Measurements from ENCODE around the gene TECTB.

TECTB gene

DNA sequence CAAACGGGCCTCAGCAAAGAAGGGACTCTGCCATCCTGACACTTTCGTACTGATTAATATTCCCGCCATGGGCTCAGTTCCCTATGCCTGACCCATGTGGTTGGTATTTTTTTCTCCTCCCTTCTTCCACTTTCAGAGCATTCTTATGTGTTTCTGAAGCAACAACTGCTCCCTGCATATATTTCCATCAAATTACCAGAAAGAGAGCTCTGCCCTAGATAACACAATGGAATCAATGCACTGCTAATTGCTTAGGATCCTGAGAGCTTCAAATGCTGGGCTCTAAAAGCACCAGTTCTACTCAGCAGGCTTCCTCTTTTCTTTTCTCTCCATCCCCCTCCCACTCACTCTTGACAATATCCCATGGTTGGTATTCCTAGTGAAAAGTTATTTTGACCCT lies 5.3 kb downstream of the TECTB start:
- ChIA-PET POLR2A (ENCODE audit: low non-redundant PET) (no interaction called here), CTCF (no interaction called here)
- H3K27ac ChIP-seq: no peak overlapping the region
- no peak for TF ChIP-seq CTCF (conservative IDR thresholded peaks at IDR 0.05; ENCODE audit: low read depth)
- no peak for DNase-seq (ENCODE audit: low spot score)

DNA sequence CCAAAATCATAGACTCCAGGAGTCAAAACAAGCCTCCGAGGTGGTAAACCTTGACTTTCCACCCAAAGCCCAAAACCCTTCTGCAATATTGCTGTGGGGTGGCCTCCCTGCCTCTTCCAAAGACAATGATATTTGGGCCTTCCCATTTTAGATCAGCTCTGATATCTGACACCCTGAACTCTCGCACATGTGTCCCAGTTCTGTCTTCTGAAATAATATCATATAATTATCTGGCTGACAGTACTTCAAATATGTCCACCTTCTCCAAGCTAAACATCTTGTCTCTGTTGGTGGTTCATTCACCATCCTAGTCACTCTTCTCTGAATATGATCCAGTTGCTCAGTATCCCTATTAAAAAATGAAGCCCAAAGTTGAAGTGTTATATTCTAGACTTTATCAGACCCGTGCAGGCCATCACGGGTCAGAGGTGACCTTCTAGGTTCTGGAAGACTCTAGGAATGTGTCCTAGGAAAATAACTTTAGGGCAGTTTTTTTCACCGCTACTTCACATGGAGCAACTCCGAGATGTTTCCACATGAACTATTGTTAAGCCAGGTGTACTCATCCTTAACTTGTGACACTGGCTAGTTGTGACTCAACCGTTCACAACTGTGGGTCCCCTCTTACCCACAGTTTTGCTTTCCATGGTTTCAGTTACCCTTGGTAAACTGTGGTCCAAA lies 6.3 kb downstream of the TECTB start:
- DNase-seq (ENCODE audit: low spot score): no peak
- H3K27ac ChIP-seq: no peak overlapping the region
- ChIA-PET POLR2A (ENCODE audit: low non-redundant PET) (no interaction called here), CTCF (interaction anchor here (0.8 kb wide), 1 partner anchor 1952 kb away, joined by 3 read pairs; no protein-coding TSS in a partner anchor)
- TF ChIP-seq CTCF (conservative IDR thresholded peaks at IDR 0.05; ENCODE audit: low read depth): no peak

DNA sequence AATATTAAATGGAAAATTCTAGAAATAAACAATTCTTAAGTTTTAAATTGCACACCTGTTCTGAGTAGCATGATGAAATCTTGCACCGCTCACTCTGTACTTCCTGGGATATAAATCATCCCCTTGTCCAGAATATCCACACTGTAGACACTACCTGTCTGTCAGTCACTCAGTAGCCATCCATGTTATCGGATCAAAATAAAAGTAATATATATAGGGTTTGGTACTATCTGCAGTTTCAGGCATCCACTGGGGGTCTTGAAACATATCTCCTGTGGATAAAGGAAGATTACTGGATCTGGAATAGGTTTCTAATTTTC lies 6.8 kb downstream of the TECTB start:
- H3K27ac ChIP-seq: no peak overlapping the region
- ChIA-PET CTCF (no interaction called here), POLR2A (ENCODE audit: low non-redundant PET) (no interaction called here)
- no peak for DNase-seq (ENCODE audit: low spot score)
- no peak for TF ChIP-seq CTCF (conservative IDR thresholded peaks at IDR 0.05; ENCODE audit: low read depth)

DNA sequence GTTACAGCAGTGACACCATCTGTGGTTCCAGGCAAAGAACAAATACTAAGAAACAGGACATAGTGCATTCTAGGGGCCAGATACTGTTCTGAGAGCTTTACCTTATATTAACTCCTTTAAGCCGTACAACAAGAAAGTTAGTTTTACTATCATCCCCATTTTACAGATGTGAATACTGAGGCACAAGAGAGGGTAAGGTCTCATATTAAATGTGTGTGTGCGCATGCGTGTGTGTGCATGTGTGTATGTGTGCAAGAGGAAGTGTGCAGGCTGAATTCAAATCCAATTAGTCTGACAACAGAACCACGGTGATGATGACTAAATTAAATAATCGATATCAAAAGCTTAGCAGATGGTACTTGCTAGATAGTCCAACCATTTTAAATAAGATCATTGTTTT lies 11.0 kb downstream of the TECTB start:
- DNase-seq (ENCODE audit: low spot score): no peak
- TF ChIP-seq CTCF (conservative IDR thresholded peaks at IDR 0.05; ENCODE audit: low read depth): no peak
- no peak overlapping the region for H3K27ac ChIP-seq
- CTCF ChIA-PET: no interaction called here
- POLR2A ChIA-PET (ENCODE audit: low non-redundant PET): no interaction called here

- ChIA-PET CTCF (interaction anchor here (0.6 to 1.3 kb wide), 2 partner anchors 11 to 19 kb away, joined by 3 to 4 read pairs; no protein-coding TSS in a partner anchor), POLR2A (ENCODE audit: low non-redundant PET) (no interaction called here)
Measured at GRCh38 chr10:112295853-112296830, 12.9 kb downstream of the TECTB start.

More at GRCh38 chr10:112295853-112296830, 12.9 kb downstream of the TECTB start:
- TF ChIP-seq CTCF (conservative IDR thresholded peaks at IDR 0.05; ENCODE audit: low read depth): no peak
- DNase-seq (ENCODE audit: low spot score): no peak
- H3K27ac ChIP-seq: no peak overlapping the region

Data from RWPE1 (cell line).